SK-N-SH (cell line): Measurements from ENCODE around the gene ACSF3. TPM values are rescaled to one million over a fixed set of nuclear protein-coding genes. Genes with fewer than 3 reads are reported as not detected.

Experiments used
- CTCF ChIA-PET: fragments of 300-600, 350-600 bp; formaldehyde crosslinking; extraction: SDS; loops from one replicate; lab custom pipeline; 2021; lab: Yijun Ruan, JAX
- POLR2A ChIA-PET: fragments of 350-600 bp; sonication (Branson Sonifier 250); formaldehyde crosslinking; extraction: SDS; loops from one replicate; lab custom pipeline; 2020; ENCODE audit warnings: antibody characterized with exemption, inconsistent platforms; lab: Yijun Ruan, JAX
- DNase-seq: peaks from one replicate; pipeline ENCODE4 v3.0.0; 2012
- H2AFZ ChIP-seq: fragments of 200-600 bp; sonication (generic); 2 replicates; pipeline ENCODE4 v1.8.1; 2016; ENCODE audit warnings: antibody characterized with exemption, mild to moderate bottlenecking, low read depth
- H3F3A ChIP-seq: fragments of 200-600 bp; sonication (generic); replicated peaks from 2 replicates; pipeline ENCODE3; 2016; ENCODE audit warnings: antibody characterized with exemption, mild to moderate bottlenecking; ENCODE audit not compliant: insufficient read depth
- H3K27ac ChIP-seq, 2 experiments: fragments of 200-500 bp in 1 of 2; fragments of 200-600 bp in 1 of 2; sonication (Bioruptor generic) in 1 of 2; sonication (generic), shearing (Covaris generic) in 1 of 2; 2 replicates each; pipeline versions ENCODE4 v1.5.1 to v1.6.1; 2014 to 2016; ENCODE audit warnings: low read depth in 2 of 2, inconsistent platforms in 1 of 2, low read length in 1 of 2, mild to moderate bottlenecking in 1 of 2, mixed read lengths in 1 of 2
- H3K27me3 ChIP-seq: fragments of 200-600 bp; sonication (generic), shearing (Covaris generic); 2 replicates; pipeline ENCODE4 v1.6.1; 2016; ENCODE audit warnings: mixed run types; ENCODE audit not compliant: insufficient read depth
- H3K36me3 ChIP-seq, 2 experiments: fragments of 200-500 bp in 1 of 2; fragments of 200-600 bp in 1 of 2; sonication (Bioruptor generic) in 1 of 2; sonication (generic) in 1 of 2; replicated peaks in 1 of 2; 2 replicates each; pipeline versions ENCODE3 to v1.5.1; 2014 to 2016; ENCODE audit warnings: low read length in 1 of 2, mild to moderate bottlenecking in 1 of 2; ENCODE audit not compliant: insufficient read depth in 2 of 2, control insufficient read depth in 1 of 2
- H3K4me1 ChIP-seq, 2 experiments: fragments of 200-500 bp in 1 of 2; fragments of 200-600 bp in 1 of 2; sonication (Bioruptor generic) in 1 of 2; sonication (generic), shearing (Covaris generic) in 1 of 2; 2 replicates each; pipeline versions ENCODE4 v1.5.1 to v1.6.1; 2014 to 2016; ENCODE audit warnings: low read depth in 1 of 2, low read length in 1 of 2, mixed run types in 1 of 2; ENCODE audit not compliant: insufficient read depth in 2 of 2, control insufficient read depth in 1 of 2
- H3K4me2 ChIP-seq: fragments of 200-600 bp; sonication (generic), shearing (Covaris generic); 2 replicates; pipeline ENCODE4 v1.6.1; 2017; ENCODE audit warnings: mixed run types
- H3K4me3 ChIP-seq, 2 experiments: fragments of 200-500 bp in 1 of 2; fragments of 200-600 bp in 1 of 2; sonication (Bioruptor generic) in 1 of 2; sonication (generic), shearing (Covaris generic) in 1 of 2; 2 replicates each; pipeline versions ENCODE4 v1.5.1 to v1.8.1; 2014 to 2016; ENCODE audit warnings: low read depth in 2 of 2, inconsistent platforms in 1 of 2, low read length in 1 of 2, mild to moderate bottlenecking in 1 of 2, mixed read lengths in 1 of 2, moderate library complexity in 1 of 2
- H3K79me2 ChIP-seq: fragments of 200-600 bp; sonication (generic); 2 replicates; pipeline ENCODE4 v1.8.1; 2017; ENCODE audit warnings: mild to moderate bottlenecking; ENCODE audit not compliant: insufficient read depth
- H3K9ac ChIP-seq: fragments of 200-600 bp; sonication (generic); 2 replicates; pipeline ENCODE4 v1.6.1; 2017; ENCODE audit warnings: mixed run types
- H3K9me2 ChIP-seq: fragments of 200-600 bp; sonication (generic); 2 replicates; pipeline ENCODE4 v1.6.1; 2017; ENCODE audit warnings: mixed run types
- H3K9me3 ChIP-seq: fragments of 200-600 bp; sonication (generic); 2 replicates; pipeline ENCODE4 v1.6.1; 2017; ENCODE audit warnings: mixed run types, mild to moderate bottlenecking, moderate library complexity
- H4K20me1 ChIP-seq: fragments of 200-600 bp; sonication (generic); 2 replicates; pipeline ENCODE4 v1.6.1; 2017; ENCODE audit warnings: mild to moderate bottlenecking, mixed run types; ENCODE audit not compliant: insufficient read depth
- CHD2 ChIP-seq: fragments of 150-350 bp; IDR thresholded peaks from 2 replicates; pipeline ENCODE4 v1.6.1; 2018; ENCODE audit warnings: low read length; ENCODE audit not compliant: partially characterized antibody
- CTCF ChIP-seq: fragments of 200-600 bp; sonication (generic); IDR thresholded peaks from 2 replicates; pipeline ENCODE4 v1.6.1; 2017; ENCODE audit warnings: antibody characterized with exemption, mild to moderate bottlenecking, moderate library complexity
- ELF1 ChIP-seq: IDR thresholded peaks from 2 replicates; pipeline ENCODE4 v1.4.0; 2012
- EP300 ChIP-seq, 2 experiments: IDR thresholded peaks; 2 replicates each; pipeline versions ENCODE4 v1.4.0 to v1.6.1; 2012; ENCODE audit warnings: borderline replicate concordance in 1 of 2, low read depth in 1 of 2, low read length in 1 of 2
- EZH2phosphoT487 ChIP-seq: fragments of 200-600 bp; sonication (generic); IDR thresholded peaks from 2 replicates; pipeline ENCODE4 v1.6.1; 2017; ENCODE audit warnings: low read depth, mixed run types, mild to moderate bottlenecking, antibody characterized with exemption, moderate library complexity, borderline replicate concordance
- FOSL2 ChIP-seq: IDR thresholded peaks from 2 replicates; pipeline ENCODE4 v1.4.0; 2012; ENCODE audit warnings: low read depth, mild to moderate bottlenecking, moderate library complexity, borderline replicate concordance
- FOXM1 ChIP-seq: IDR thresholded peaks from 2 replicates; pipeline ENCODE4 v1.4.0; 2012; ENCODE audit warnings: low read depth, mild to moderate bottlenecking
- IRF3 ChIP-seq: fragments of 150-350 bp; IDR thresholded peaks from 2 replicates; pipeline ENCODE4 v1.6.1; 2016; ENCODE audit warnings: mild to moderate bottlenecking, low read depth, low read length
- JUND ChIP-seq: IDR thresholded peaks from 2 replicates; pipeline ENCODE4 v1.4.0; 2012
- MAX ChIP-seq: IDR thresholded peaks from 2 replicates; pipeline ENCODE4 v1.4.0; 2012; ENCODE audit warnings: low read depth
- NFIC ChIP-seq: IDR thresholded peaks from 2 replicates; pipeline ENCODE4 v1.4.0; 2012; ENCODE audit warnings: borderline replicate concordance
- NRF1 ChIP-seq: IDR thresholded peaks from 2 replicates; pipeline ENCODE4 v1.6.1; 2012; ENCODE audit warnings: low read depth, mild to moderate bottlenecking, low read length
- RAD21 ChIP-seq: IDR thresholded peaks from 2 replicates; pipeline ENCODE4 v1.6.1; 2012; ENCODE audit warnings: mild to moderate bottlenecking, low read length
- RCOR1 ChIP-seq: fragments of 150-350 bp; IDR thresholded peaks from 2 replicates; pipeline ENCODE4 v1.6.1; 2017; ENCODE audit warnings: antibody characterized with exemption, low read length
- REST ChIP-seq: IDR thresholded peaks from 2 replicates; pipeline ENCODE4 v1.6.1; 2012; ENCODE audit warnings: mild to moderate bottlenecking, low read depth, low read length, moderate library complexity
- SIN3A ChIP-seq: IDR thresholded peaks from 2 replicates; pipeline ENCODE4 v1.6.1; 2012; ENCODE audit warnings: low read depth, mild to moderate bottlenecking, low read length, moderate library complexity, borderline replicate concordance
- SMC3 ChIP-seq: IDR thresholded peaks from 2 replicates; pipeline ENCODE4 v1.6.1; 2012; ENCODE audit warnings: low read depth, low read length, improper control_type of control experiment
- TCF12 ChIP-seq: IDR thresholded peaks from 2 replicates; pipeline ENCODE4 v1.4.0; 2012
- USF1 ChIP-seq: IDR thresholded peaks from 2 replicates; pipeline ENCODE4 v1.4.0; 2012; ENCODE audit warnings: low read depth, borderline replicate concordance
- USF2 ChIP-seq: fragments of 150-350 bp; IDR thresholded peaks from 2 replicates; pipeline ENCODE4 v1.6.1; 2017; ENCODE audit warnings: antibody characterized with exemption, low read length, low read depth, borderline replicate concordance
- YY1 ChIP-seq: IDR thresholded peaks from 2 replicates; pipeline ENCODE4 v1.4.0; 2012; ENCODE audit warnings: low read depth, mild to moderate bottlenecking
- WGBS: methylation state at CpG from one replicate; pipeline ENCODE4 v1.1.6; 2017; ENCODE audit warnings: low lambda C conversion rate; 5-methylcytosine and 5-hydroxymethylcytosine counted together
- polyA plus RNA-seq, 3 experiments: library from polyadenylated mRNA; depleted of rRNA; stranded (reverse); fragments of >200 nt; gene quantifications; 2 replicates each; pipeline ENCODE4 v1.2.3, GENCODE V29; 2012

ACSF3 gene
- polyA plus RNA-seq, 1 of the 3 experiments (the other 2 are of a cell fraction), result 18.8 TPM

- no peak for TF ChIP-seq CHD2
- no peak for TF ChIP-seq NFIC
- no peak for TF ChIP-seq JUND
- no peak for TF ChIP-seq USF2
- TF ChIP-seq EZH2phosphoT487, result no peak
- TF ChIP-seq RCOR1, result no peak
- no peak for TF ChIP-seq IRF3
- no peak for TF ChIP-seq CTCF
Measured at GRCh38 chr16:89084814-89085612, 8.6 kb upstream of the ACSF3 start (continued).

GRCh38 chr16:89085755-89086154 lies 7.9 kb upstream of the ACSF3 start:
- no peaks in the 10 kb centered on the region for H3F3A ChIP-seq
- H3K4me3 ChIP-seq, result no peak overlapping the region
- no peak overlapping the region for H3K4me2 ChIP-seq
- peaks cover 40% of the 10 kb centered on the region for H3K27me3 ChIP-seq
- H2AFZ ChIP-seq, result no peak overlapping the region
- CTCF ChIA-PET, result interaction anchor here (0.8 kb wide), 1 partner anchor 41 kb away, joined by 3 read pairs; no protein-coding TSS in a partner anchor
- POLR2A ChIA-PET, result no interaction called here
- H3K9me2 ChIP-seq, result no peaks in the 10 kb centered on the region
- 48% methylated on average over 9 of the region's 9 CpGs for WGBS
- no peaks in the 10 kb centered on the region; a peak in 1 of 4 replicates for H3K4me1 ChIP-seq
- no peak for DNase-seq
- H3K36me3 ChIP-seq, result no peaks in the 10 kb centered on the region
- no peak for TF ChIP-seq FOXM1
- no peak for TF ChIP-seq USF1
- no peak for TF ChIP-seq YY1
- TF ChIP-seq EP300 (IDR thresholded peaks at IDR 0.05; ENCODE audit: borderline replicate concordance in 1 of 2, low read depth in 1 of 2, low read length in 1 of 2), result no peak
- no peak for TF ChIP-seq NRF1
- no peak for TF ChIP-seq MAX
- no peak for TF ChIP-seq SIN3A
- TF ChIP-seq CHD2, result no peak
- no peak for TF ChIP-seq FOSL2
- TF ChIP-seq EZH2phosphoT487, result no peak
- TF ChIP-seq RAD21, result no peak
- TF ChIP-seq IRF3, result no peak
- no peak for TF ChIP-seq SMC3
- no peak for TF ChIP-seq TCF12
- TF ChIP-seq REST, result no peak
- TF ChIP-seq ELF1, result no peak
- no peak for TF ChIP-seq NFIC
- no peaks in the 10 kb centered on the region for H3K79me2 ChIP-seq
- no peaks in the 10 kb centered on the region for H4K20me1 ChIP-seq
- no peak overlapping the region for H3K27ac ChIP-seq
- H3K9ac ChIP-seq, result no peak overlapping the region
- H3K9me3 ChIP-seq, result no peaks in the 10 kb centered on the region
